ENCODE data around the gene FGD4. TPM values are rescaled to one million over a fixed set of nuclear protein-coding genes. Genes with fewer than 3 reads are reported as not detected.

FGD4 gene
- total RNA-seq, 4 donors from 2014 or later, result 85.8 to 135 (median 123) TPM

- Histone ChIP-seq H3K27me3 (no peaks in the 10 kb centered on the region), H3K27ac (no peak overlapping the region), H3K4me1 (peaks cover 0 to 15% (median 0%) of the 10 kb centered on the region in 4 donors), H3K36me3 (no peaks in the 10 kb centered on the region), H3K9me3 (no peaks in the 10 kb centered on the region), H3K4me3 (no peak overlapping the region)
- DNase-seq, result no peak
- TF ChIP-seq POLR2A (IDR thresholded peaks at IDR 0.05), result no peak
Observed at GRCh38 chr12:32497864-32498263, 98.5 kb downstream of the FGD4 start.

GRCh38 chr12:32499048-32499447 is 99.7 kb downstream of the FGD4 start:
- Histone ChIP-seq H3K27ac (no peak overlapping the region), H3K9me3 (no peaks in the 10 kb centered on the region), H3K27me3 (no peaks in the 10 kb centered on the region), H3K4me3 (no peak overlapping the region), H3K4me1 (peaks cover 0 to 15% (median 0%) of the 10 kb centered on the region in 4 donors), H3K36me3 (no peaks in the 10 kb centered on the region)
- no peak for DNase-seq
- TF ChIP-seq CTCF (IDR thresholded peaks at IDR 0.05) (no peak), POLR2A (IDR thresholded peaks at IDR 0.05) (no peak)

- TF ChIP-seq POLR2A (IDR thresholded peaks at IDR 0.05), result no peak
- no peak for TF ChIP-seq CTCF (IDR thresholded peaks at IDR 0.05)
- Histone ChIP-seq H3K4me3 (no peak overlapping the region), H3K9me3 (no peaks in the 10 kb centered on the region), H3K4me1 (peaks cover 0 to 15% (median 0%) of the 10 kb centered on the region in 4 donors), H3K27ac (peak overlapping the region in 1 of 4 donors; percentile 4), H3K27me3 (no peaks in the 10 kb centered on the region), H3K36me3 (no peaks in the 10 kb centered on the region)
- DNase-seq, result no peak
Observed at GRCh38 chr12:32501835-32502333, 102.5 kb downstream of the FGD4 start.

- Histone ChIP-seq H3K4me1 (peaks cover 0 to 15% (median 0%) of the 10 kb centered on the region in 4 donors), H3K27ac (no peak overlapping the region), H3K9me3 (no peaks in the 10 kb centered on the region), H3K27me3 (no peaks in the 10 kb centered on the region), H3K4me3 (no peak overlapping the region), H3K36me3 (no peaks in the 10 kb centered on the region)
- TF ChIP-seq CTCF (IDR thresholded peaks at IDR 0.05), result no peak
- TF ChIP-seq POLR2A (IDR thresholded peaks at IDR 0.05), result no peak
- no peak for DNase-seq
Observed at GRCh38 chr12:32502693-32503502, 103.5 kb downstream of the FGD4 start.

GRCh38 chr12:32503730-32504129 is 104.4 kb downstream of the FGD4 start:
- Histone ChIP-seq H3K4me1 (peaks cover 0 to 15% (median 0%) of the 10 kb centered on the region in 4 donors), H3K4me3 (no peak overlapping the region), H3K27me3 (no peaks in the 10 kb centered on the region), H3K9me3 (no peaks in the 10 kb centered on the region), H3K36me3 (no peaks in the 10 kb centered on the region), H3K27ac (no peak overlapping the region)
- TF ChIP-seq POLR2A (IDR thresholded peaks at IDR 0.05) (no peak), CTCF (IDR thresholded peaks at IDR 0.05) (no peak)
- DNase-seq, result no peak

- Histone ChIP-seq H3K4me1 (peaks cover 0 to 15% (median 0%) of the 10 kb centered on the region in 4 donors), H3K9me3 (no peaks in the 10 kb centered on the region), H3K27ac (no peak overlapping the region), H3K36me3 (no peaks in the 10 kb centered on the region), H3K27me3 (no peaks in the 10 kb centered on the region), H3K4me3 (no peak overlapping the region)
- DNase-seq, result no peak
- TF ChIP-seq POLR2A (IDR thresholded peaks at IDR 0.05) (no peak), CTCF (IDR thresholded peaks at IDR 0.05) (no peak)
Observed at GRCh38 chr12:32504591-32504990, 105.2 kb downstream of the FGD4 start.
